ENCODE results near the gene ADTRP.

DNA sequence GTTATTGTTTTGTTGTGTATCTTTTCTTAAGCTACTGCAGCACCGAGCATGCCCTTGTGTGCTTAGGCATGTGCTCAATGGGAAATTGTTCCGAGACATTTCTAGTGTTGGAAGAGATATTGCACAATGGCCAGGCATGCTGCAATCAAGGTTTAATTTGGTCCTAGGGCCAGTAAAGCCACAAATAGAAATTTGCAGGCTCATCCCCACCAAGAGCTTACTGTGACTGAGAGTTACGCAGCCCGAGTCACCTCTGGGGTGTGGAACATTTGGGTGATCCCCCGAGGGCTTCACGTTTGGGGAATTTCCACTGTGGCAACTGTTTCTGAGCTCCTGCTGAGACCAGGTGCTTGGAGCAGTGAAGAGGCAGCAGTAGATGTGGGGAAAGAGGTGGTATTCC lies 65.8 kb downstream of the ADTRP start:
- TF ChIP-seq NFYB (CRISPR knock-in tag; IDR thresholded peaks at IDR 0.05), result no peak
- no peak for TF ChIP-seq BRCA1 (CRISPR knock-in tag; IDR thresholded peaks at IDR 0.05)

All from HepG2 (cell line).